BLaER1 treated with 17β-estradiol and CSF1 and Interleukin-3, amounts not matched to agents 10 nM and 100 nM (cell line): Measurements from ENCODE around the gene SMG1.

Source experiments
- H3K27ac ChIP-seq, 11 experiments: shearing (Covaris generic); formaldehyde crosslinking; 2 replicates each; pipeline ENCODE4 v1.8.1; 2022
- H3K27me3 ChIP-seq, 11 experiments: shearing (Covaris generic); formaldehyde crosslinking; 2 replicates each; pipeline ENCODE4 v1.8.1; 2022
- H3K36me3 ChIP-seq, 11 experiments: shearing (Covaris generic); formaldehyde crosslinking; 2 replicates each; pipeline ENCODE4 v1.8.1; 2022
- H3K4me1 ChIP-seq, 10 experiments: shearing (Covaris generic); formaldehyde crosslinking; 2 replicates each; pipeline ENCODE4 v1.8.1; 2022
- H3K4me2 ChIP-seq, 11 experiments: shearing (Covaris generic); formaldehyde crosslinking; 2 replicates each; pipeline ENCODE4 v1.8.1; 2022
- H3K4me3 ChIP-seq, 10 experiments: shearing (Covaris generic); formaldehyde crosslinking; 2 replicates each; pipeline ENCODE4 v1.8.1; 2022
- H3K9ac ChIP-seq, 11 experiments: shearing (Covaris generic); formaldehyde crosslinking; 2 replicates each; pipeline ENCODE4 v1.8.1; 2022
- H3K9me3 ChIP-seq, 11 experiments: shearing (Covaris generic); formaldehyde crosslinking; replicated peaks in 1 of 11; 2 replicates each; pipeline ENCODE4 v1.8.1; 2022
- H4K20me1 ChIP-seq, 11 experiments: shearing (Covaris generic); formaldehyde crosslinking; 2 replicates each; pipeline ENCODE4 v1.8.1; 2022
- Cebpa-rat ChIP-seq, 11 experiments: shearing (Covaris generic); IDR thresholded peaks; 2 replicates each; pipeline ENCODE4 v1.8.1; 2022

The SMG1 gene

DNA sequence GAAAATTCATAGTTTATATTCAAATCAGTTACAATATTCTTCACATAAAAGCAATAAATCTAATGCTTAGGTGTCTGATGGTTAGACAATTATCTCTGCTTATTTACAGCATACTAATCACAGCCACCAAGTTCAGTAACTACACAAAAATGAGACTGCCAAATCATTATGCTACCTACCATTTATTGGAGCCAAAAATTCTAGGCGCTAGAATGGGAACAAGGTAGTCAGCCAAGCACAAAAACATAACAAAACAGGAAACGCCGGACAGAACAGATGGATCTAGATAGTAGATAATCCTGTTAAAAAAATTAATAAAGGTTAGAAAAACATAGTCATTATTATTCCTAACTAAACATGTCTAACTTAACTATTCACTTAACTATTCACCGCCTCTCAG is 128.5 kb downstream of the SMG1 start:
- TF ChIP-seq Cebpa-rat (IDR thresholded peaks at IDR 0.05), result no peak
- peaks cover 42 to 75% (median 61%) of the 10 kb centered on the region in 11 experiments; a peak in 21 of 22 replicates for H4K20me1 ChIP-seq
- H3K4me3 ChIP-seq, result no peak overlapping the region
- H3K9ac ChIP-seq, result peak overlapping the region in 1 of 11 experiments; percentile 94; a peak in 2 of 22 replicates
- peaks cover 24 to 38% (median 33%) of the 10 kb centered on the region in 10 experiments for H3K4me1 ChIP-seq
- no peaks in the 10 kb centered on the region for H3K27me3 ChIP-seq
- peaks cover 0 to 6% (median 0%) of the 10 kb centered on the region in 11 experiments; a peak in 3 of 22 replicates for H3K9me3 ChIP-seq
- no peak overlapping the region for H3K27ac ChIP-seq
- H3K4me2 ChIP-seq, result peak overlapping the region in 7 of 11 experiments; percentile 29 to 100 (median 95); a peak in 7 of 22 replicates
- peaks cover 59 to 79% (median 68%) of the 10 kb centered on the region in 11 experiments for H3K36me3 ChIP-seq

GRCh38 chr16:18796377-18796776 is 129.8 kb downstream of the SMG1 start:
- no peak overlapping the region for H3K4me2 ChIP-seq
- H3K27me3 ChIP-seq, result no peaks in the 10 kb centered on the region
- H3K9me3 ChIP-seq, result no peaks in the 10 kb centered on the region
- H3K4me3 ChIP-seq, result no peak overlapping the region
- no peak overlapping the region for H3K27ac ChIP-seq
- H3K9ac ChIP-seq, result peak overlapping the region in 1 of 11 experiments; percentile 18; a peak in 1 of 22 replicates
- peaks cover 72 to 86% (median 78%) of the 10 kb centered on the region in 11 experiments for H3K36me3 ChIP-seq
- peaks cover 42 to 80% (median 61%) of the 10 kb centered on the region in 11 experiments; a peak in 21 of 22 replicates for H4K20me1 ChIP-seq
- no peak for TF ChIP-seq Cebpa-rat (IDR thresholded peaks at IDR 0.05)
- peaks cover 18 to 29% (median 24%) of the 10 kb centered on the region in 10 experiments for H3K4me1 ChIP-seq

DNA sequence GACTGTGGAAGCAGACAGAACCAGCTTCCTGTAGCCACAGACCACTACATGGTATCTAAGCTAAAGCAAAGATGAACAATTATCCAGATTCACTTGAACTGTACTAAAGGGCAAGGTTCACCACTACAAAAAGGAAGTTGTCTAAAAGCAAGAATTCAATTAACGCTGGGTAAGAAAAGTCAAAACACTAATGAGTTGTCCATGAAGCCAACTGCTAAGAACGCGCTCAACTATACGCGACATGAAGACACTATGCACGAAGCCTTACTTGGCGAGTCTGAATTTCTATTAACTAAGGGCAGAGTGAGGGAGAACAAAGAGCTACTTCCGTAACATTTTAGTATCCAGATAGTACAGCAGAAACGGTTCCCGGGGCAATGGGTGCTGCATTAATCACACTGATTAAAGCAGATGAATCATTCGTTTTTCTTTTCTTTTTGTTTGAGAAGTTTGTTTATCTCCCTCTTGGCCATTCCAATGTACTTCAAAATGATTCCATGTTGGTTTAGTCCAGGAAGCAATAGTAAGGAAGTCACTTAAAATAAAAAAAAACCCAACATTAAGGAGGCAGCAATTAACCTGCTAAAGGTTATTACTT is 133.3 kb downstream of the SMG1 start:
- no peak for TF ChIP-seq Cebpa-rat (IDR thresholded peaks at IDR 0.05)
- H3K9me3 ChIP-seq, result peaks cover 0 to 5% (median 0%) of the 10 kb centered on the region in 11 experiments; a peak in 2 of 22 replicates
- H4K20me1 ChIP-seq, result peaks cover 37 to 67% (median 48%) of the 10 kb centered on the region in 11 experiments

DNA sequence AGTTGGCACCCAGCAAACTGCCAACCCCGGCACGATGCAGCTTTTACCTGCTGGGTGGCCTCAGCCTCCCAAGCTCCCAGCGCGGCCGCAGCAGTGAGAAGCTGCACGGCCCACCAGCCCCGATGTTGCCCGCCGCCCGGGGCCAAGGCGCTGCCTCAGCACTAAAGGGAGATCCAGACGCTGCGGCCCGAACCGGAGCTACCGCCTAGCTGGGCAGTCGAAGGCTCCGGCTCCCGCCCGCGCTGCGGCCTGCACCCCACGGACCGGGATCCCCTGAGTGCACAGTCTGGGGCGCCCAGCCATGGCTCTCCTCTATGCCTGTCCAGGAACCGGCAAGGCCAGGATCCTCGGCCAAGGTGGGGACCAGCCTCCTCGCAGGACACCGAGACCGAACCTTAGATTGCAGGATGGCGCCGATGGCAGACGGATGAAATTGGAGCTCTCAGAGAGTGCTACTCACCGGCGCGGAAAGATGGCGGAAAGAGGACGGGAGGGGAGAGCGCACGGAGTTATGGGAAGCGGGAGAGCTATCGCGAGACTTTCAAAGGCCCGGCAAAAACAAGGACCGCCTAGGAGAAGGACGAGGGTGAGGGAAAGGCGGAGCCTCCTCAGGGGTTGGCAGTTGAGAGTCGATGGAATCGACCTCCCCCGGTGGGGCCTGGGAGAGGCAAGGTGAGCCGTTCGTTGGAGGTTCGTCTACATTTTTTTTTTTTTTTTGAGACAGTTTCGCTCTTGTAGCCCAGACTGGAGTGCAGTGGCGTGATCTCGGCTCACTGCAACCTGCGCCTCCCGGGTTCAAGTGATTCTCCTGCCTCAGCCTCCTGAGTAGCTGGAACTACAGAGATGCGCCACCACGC is 136.1 kb downstream of the SMG1 start, which contains the start of gene RPS15A:
Gene RPS15A (minus strand): TSS at position 485 of the 857 bp plus-strand sequence. CDS start 1,221 bp downstream, outside the sequence.
- Histone ChIP-seq H3K9me3 (peaks cover 0 to 5% (median 0%) of the 10 kb centered on the region in 11 experiments; a peak in 2 of 22 replicates), H4K20me1 (peaks cover 47 to 68% (median 50%) of the 10 kb centered on the region in 11 experiments), H3K4me2 (peak within 1 kb of the TSS; percentile 81 to 97 (median 94)), H3K4me3 (peak within 1 kb of the TSS; percentile 77 to 100 (median 92)), H3K27ac (peak within 1 kb of the TSS; percentile 83 to 98 (median 96)), H3K36me3 (peaks cover 81 to 91% (median 88%) of the 10 kb centered on the region in 11 experiments), H3K9ac (peak within 1 kb of the TSS; percentile 91 to 100 (median 98)), H3K4me1 (peaks cover 39 to 49% (median 45%) of the 10 kb centered on the region in 10 experiments), H3K27me3 (no peaks in the 10 kb centered on the region)
- no peak for TF ChIP-seq Cebpa-rat (IDR thresholded peaks at IDR 0.05)

More for the DNA sequence above, 133.3 kb downstream of the SMG1 start:
- H3K27me3 ChIP-seq, result no peaks in the 10 kb centered on the region
- H3K4me2 ChIP-seq, result no peak overlapping the region
- H3K27ac ChIP-seq, result no peak overlapping the region
- H3K9ac ChIP-seq, result no peak overlapping the region; a peak in 1 of 22 replicates
- peaks cover 81 to 91% (median 88%) of the 10 kb centered on the region in 11 experiments for H3K36me3 ChIP-seq
- H3K4me1 ChIP-seq, result peaks cover 11 to 27% (median 18%) of the 10 kb centered on the region in 10 experiments
- H3K4me3 ChIP-seq, result no peak overlapping the region

DNA sequence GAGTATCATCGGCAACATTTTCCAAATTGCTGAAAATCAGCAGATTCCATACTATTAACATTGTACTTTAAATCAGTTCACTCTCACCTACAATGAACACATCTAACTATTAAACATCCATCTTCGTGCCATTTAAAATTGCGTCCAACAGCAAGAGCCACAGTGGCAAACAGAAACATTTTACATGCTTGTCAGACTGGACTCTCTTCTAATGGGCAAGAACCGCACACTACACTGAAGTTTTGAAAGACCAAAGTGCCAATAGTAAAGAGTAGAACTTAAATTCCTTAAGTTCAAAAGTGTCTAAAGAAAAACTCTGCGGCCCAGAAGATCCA is 136.7 kb downstream of the SMG1 start:
- peak overlapping the region; percentile 81 to 97 (median 94) for H3K4me2 ChIP-seq
- H3K36me3 ChIP-seq, result peaks cover 81 to 91% (median 88%) of the 10 kb centered on the region in 11 experiments
- H3K4me1 ChIP-seq, result peaks cover 39 to 55% (median 48%) of the 10 kb centered on the region in 10 experiments
- peaks cover 53 to 69% (median 56%) of the 10 kb centered on the region in 11 experiments for H4K20me1 ChIP-seq
- no peaks in the 10 kb centered on the region for H3K27me3 ChIP-seq
- peak overlapping the region; percentile 83 to 98 (median 96) for H3K27ac ChIP-seq
- H3K9ac ChIP-seq, result peak overlapping the region; percentile 91 to 100 (median 98)
- H3K9me3 ChIP-seq, result peaks cover 0 to 5% (median 0%) of the 10 kb centered on the region in 11 experiments; a peak in 2 of 22 replicates
- H3K4me3 ChIP-seq, result peak overlapping the region; percentile 77 to 100 (median 92)
- TF ChIP-seq Cebpa-rat (IDR thresholded peaks at IDR 0.05), result no peak

GRCh38 chr16:18788828-18789514 is 137.2 kb downstream of the SMG1 start:
- H3K4me2 ChIP-seq, result peak overlapping the region; percentile 81 to 97 (median 94)
- H3K9ac ChIP-seq, result peak overlapping the region; percentile 91 to 100 (median 98)
- H3K27me3 ChIP-seq, result no peaks in the 10 kb centered on the region
- peaks cover 81 to 91% (median 88%) of the 10 kb centered on the region in 11 experiments for H3K36me3 ChIP-seq
- H4K20me1 ChIP-seq, result peaks cover 56 to 74% (median 61%) of the 10 kb centered on the region in 11 experiments
- no peak for TF ChIP-seq Cebpa-rat (IDR thresholded peaks at IDR 0.05)
- peak overlapping the region; percentile 83 to 98 (median 96) for H3K27ac ChIP-seq
- H3K9me3 ChIP-seq, result peaks cover 0 to 5% (median 0%) of the 10 kb centered on the region in 11 experiments; a peak in 2 of 22 replicates
- H3K4me3 ChIP-seq, result peak overlapping the region; percentile 77 to 100 (median 92)
- H3K4me1 ChIP-seq, result peaks cover 43 to 60% (median 52%) of the 10 kb centered on the region in 10 experiments

- Histone ChIP-seq H3K4me3 (peak overlapping the region in 5 of 10 experiments; percentile 28 to 99 (median 91); a peak in 4 of 20 replicates), H3K4me2 (peak overlapping the region; percentile 81 to 97 (median 94)), H3K36me3 (peaks cover 70 to 81% (median 74%) of the 10 kb centered on the region in 11 experiments), H3K9me3 (no peaks in the 10 kb centered on the region), H3K27ac (no peak overlapping the region), H3K9ac (peak overlapping the region in 10 of 11 experiments; percentile 6 to 53 (median 34); a peak in 12 of 22 replicates), H4K20me1 (peaks cover 76 to 95% (median 84%) of the 10 kb centered on the region in 11 experiments), H3K4me1 (peaks cover 43 to 61% (median 49%) of the 10 kb centered on the region in 10 experiments), H3K27me3 (no peaks in the 10 kb centered on the region)
- no peak for TF ChIP-seq Cebpa-rat (IDR thresholded peaks at IDR 0.05)
Measured at GRCh38 chr16:18784917-18785623, 141.1 kb downstream of the SMG1 start.
